Right renal pelvis (tissue), 4 donors: ENCODE data around the gene DRAP1. TPM values are rescaled to one million over a fixed set of nuclear protein-coding genes. Genes with fewer than 3 reads are reported as not detected.
"Not testable (repeated sequence)": the region's sequence is repeated elsewhere in the genome, so short reads cannot be mapped to it uniquely, and the experiment has no call there.

Experiments
- DNase-seq, 4 donors: peaks; one replicate each; pipeline ENCODE4 v3.0.0-alpha.2; 2013; ENCODE audit warnings: low read depth in 4 of 4, low spot score in 3 of 4, missing footprints in 1 of 4
- polyA plus RNA-seq, 4 donors: library from polyadenylated mRNA; unstranded; fragments of 120-200 nt; gene quantifications; one replicate each; pipeline ENCODE4 v1.2.1, GENCODE V29; 2013; ENCODE audit not compliant: insufficient read length in 4 of 4

Gene DRAP1
- polyA plus RNA-seq, 4 donors, result 70.0 to 113 (median 76.4) TPM

DNA sequence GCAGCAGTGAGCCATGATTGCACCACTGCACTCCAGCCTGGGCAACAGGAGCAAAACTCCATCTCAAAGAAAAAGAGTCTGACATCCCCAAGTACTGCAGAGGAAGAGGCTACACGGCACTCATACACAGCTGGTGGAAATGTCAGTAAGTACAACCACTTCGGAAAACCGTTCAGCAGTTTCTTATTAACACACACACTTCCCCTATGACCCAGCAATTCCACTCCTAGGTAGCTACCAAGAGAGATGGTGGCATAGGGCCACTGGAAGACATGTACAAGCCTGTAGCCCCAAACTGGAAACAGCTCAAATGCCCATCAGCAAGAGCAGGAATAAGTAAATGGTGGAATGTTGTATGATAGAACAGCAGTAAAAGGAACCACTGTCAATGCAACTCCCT, 3.3 kb downstream of the DRAP1 start:
- DNase-seq, result no peak

DNA sequence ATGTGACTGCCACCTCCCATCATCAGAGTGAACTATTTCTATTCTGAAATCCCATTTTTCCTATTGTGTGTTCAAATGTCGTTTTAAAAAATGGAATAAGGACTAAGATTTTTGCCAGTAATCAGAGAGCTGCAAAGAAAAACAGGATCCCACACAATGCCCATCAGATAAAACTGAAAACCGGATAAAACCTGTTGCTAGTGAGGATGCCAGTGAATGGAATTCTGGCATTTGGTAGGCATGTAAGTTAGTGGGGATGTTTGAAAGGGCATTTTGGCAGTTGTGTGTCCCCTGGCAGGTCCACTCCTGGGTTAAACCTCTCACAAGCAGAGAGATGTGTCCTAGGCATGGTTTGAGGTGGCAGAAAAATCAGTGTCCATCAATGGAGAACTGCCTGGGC, 6.2 kb downstream of the DRAP1 start:
- no peak for DNase-seq

DNA sequence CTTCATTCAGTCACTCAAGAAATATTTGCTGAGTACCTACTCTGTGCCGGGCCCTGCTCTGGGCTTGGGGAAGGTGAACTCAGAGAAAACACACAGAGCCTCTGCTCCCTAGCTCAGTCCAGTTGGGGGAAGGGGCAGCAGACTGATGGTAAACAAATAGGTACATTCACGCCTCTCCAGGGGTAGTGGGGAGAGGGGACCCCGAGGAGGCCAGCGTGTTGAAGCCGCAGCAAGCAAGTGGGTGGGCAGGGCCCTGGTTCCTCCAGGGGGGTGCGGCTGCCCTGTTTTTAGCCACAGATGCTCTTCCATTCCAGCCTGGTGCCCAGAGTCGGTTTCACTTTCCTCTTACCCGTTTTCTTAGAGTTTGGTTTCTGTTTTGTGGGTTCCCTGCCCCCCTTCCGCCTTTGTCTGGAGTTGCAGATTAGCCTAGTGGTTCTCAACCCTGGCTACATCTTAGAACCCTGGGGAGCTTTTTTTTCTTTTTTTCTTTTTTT, 8.7 kb downstream of the DRAP1 start:
- no peak for DNase-seq

DNA sequence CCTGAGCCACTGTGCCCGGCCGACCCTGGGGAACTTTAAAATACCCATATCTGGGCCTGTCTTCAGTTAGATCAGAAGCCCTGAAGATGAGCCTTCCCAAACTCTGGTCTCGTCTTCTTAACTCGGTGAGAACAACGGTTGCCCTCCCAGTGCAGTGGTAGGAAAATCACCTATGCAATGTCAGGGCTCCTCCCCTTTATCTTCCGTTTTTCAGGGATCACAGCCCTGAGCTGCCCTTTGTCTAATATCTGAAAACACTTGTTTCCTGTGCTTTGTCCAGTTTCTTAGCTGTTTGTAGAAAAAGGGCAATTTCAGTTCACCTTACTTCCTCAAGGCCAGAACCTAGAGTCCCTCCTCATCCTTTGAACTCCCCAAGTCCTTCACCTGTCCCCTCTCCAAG, 9.4 kb downstream of the DRAP1 start:
- no peak for DNase-seq

DNA sequence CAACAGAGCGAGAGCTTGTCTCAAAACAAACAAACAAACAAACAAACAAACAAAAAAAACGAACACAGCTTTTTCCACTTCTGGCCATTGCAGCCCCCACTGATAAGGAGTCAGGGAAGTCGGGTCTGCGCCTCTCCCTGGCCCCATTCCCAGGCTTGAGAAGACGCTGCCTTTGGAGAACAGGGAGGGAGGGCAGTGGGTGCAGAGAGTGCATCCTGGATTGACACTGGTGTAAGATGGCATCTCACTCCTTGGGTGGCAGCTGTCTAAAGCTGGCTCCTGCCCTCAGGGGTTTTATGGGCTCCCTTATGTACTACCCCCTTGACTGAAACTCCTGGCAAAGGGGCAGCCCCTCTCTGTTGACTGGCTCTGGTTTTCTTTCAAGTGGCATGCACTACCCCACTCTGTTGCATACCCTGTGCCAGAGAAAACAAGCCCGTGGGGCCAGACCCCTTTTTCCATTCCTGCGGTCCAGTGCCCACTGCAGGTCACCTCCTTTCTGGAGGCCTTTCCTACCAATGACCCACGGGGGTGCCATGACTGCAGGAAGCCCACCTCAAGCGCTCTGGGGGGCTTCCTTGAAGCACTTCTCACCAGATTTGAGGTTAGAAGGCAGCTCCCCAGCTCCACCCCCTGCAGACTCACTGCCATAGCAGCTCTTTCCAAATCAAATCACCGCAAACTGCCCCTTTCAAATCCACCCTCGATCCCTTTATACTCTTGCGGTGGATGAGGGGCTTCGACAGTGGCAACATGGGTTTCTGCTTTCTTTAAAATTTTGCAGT, 12.7 kb downstream of the DRAP1 start:
- no peak for DNase-seq

DNA sequence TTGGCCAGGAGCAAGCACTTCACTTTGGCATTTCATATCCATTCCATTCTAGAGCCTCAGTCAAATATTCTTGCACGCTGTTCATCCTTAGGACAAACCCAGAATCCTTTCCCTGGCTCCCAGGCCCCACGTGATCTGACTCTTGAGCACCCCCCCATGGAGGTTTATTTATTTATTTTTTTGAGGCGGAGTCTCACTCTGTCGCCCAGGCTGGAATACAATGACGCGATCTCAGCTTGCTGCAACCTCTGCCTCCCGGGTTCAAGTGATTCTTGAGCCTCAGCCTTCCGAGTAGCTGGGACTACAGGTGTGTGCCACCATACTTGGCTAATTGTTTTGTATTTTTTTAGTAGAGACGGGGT, 13.3 kb downstream of the DRAP1 start:
- DNase-seq, result no peak

DNA sequence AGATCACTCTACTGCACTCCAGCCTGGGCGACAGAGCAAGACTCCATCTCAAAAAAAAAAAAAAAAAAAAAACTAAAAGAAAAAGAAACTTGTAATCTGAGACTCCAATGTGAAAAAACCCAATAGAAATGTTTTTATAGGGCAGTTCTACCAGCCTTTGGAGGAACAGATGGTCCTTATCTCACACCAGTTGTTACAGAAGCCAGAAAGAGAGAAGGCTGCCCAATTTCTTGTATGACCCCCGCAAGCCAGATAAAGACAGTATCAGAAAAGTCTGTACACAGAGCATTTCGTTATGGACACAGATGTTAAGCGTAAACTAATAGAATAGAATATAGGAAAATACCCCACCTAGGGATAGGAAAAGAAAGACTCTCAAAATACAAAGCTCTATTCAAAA, 14.8 kb downstream of the DRAP1 start:
- DNase-seq, result no peak

DNA sequence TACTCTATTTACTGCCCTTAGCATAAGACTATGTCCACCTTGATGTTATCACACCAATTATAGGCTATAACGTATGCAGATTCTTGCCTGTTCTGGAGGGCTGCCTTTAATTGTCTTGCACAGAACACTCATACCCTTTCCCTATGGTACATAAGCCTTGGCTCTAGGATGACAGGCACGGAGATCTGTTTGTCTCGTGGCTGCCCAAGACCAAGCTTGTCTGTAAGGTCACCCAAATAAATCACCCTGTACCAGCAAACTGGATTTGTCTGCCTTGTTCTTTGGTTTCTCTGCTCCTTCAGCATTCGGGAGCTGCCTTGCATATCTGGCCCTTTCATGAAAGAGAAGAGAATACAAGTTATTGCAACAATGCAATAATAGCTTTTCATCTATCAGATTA, 18.5 kb downstream of the DRAP1 start:
- no peak for DNase-seq

DNA sequence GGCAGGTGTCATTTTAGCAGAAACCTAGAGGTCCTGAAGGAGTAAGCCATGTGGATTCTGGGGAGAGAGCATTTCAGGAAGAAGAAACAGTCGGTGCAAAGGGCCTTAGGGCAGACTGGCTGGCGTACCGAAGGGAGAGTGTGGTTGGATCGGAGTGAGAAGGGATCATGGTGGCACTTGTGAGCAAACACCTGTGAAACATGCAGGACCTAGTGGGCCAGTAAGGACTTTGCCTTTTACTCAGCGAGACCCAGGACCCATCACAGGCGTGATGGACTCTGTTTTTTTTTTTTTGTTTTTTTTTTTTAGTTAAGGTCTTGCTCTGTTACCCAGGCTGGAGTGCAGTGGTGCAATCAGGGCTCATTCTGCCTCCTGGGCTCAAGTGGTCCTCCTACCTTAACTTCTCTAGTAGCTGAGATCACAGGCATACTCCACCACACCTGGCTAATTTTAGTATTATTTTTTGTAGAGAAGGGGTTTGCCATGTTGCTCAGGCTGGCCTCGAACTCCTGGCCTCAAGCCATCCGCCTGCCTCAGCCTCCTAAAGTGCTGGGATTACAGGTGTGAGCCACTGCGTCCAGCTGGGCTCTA, 22.6 kb downstream of the DRAP1 start:
- DNase-seq, result no peak

DNA sequence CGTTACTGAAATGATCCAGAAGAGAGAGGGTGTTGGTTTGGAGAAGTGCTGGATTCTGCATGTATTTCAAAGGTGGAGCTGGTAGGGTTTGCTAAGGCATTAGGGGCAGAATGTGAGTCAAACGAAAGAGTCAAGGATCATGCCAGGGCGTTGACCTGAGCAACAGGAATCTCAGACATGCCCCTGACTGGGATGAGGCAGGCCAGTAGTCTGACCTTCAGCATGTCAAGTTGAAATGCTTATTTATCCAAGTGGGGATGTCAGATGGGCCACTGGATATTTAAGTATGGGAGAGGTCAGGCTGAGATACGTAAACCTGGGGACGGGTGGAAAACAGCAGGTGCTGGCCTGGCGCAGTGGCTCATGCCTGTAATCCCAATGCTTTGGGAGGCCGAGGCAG, 23.3 kb downstream of the DRAP1 start:
- DNase-seq, result no peak

DNA sequence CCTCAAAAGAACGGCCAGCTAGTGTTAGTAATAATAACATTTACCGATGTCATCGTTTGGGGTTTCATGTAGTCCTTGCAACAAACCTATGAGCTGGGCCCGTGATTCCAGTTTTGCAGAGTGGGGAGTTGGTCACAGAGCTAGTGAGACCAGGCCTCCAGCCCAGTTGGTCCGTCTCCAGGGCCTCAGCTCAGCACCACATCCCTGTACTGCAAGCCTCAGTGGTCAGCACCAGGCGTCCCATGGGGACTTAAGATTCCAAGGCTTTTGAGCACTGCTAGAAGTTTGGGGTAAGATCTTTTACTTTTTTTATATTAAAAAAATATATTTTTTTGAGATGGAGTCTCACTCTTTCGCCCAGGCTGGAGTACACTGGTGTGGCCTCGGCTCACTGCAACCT, 25.0 kb downstream of the DRAP1 start:
- no peak for DNase-seq

DNA sequence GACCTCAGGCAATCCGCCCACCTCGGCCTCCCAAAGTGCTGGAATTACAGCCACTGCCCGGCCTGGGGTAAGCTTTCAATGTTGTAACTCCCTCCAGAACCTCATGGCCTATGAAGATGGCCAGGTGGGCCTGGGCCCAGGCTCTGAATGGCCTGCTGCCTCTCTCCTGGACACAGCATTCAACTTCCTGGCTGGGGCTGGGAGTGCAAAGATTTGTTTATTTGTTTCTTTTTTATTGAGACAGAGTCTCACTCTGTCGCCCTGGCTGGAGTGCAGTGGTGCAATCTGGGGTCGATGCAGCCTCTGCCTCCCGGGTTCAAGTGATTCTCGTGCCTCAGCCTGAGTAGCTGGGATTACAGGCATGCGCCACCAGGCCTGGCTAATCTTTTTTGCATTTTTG, 25.5 kb downstream of the DRAP1 start:
- no peak for DNase-seq

DNA sequence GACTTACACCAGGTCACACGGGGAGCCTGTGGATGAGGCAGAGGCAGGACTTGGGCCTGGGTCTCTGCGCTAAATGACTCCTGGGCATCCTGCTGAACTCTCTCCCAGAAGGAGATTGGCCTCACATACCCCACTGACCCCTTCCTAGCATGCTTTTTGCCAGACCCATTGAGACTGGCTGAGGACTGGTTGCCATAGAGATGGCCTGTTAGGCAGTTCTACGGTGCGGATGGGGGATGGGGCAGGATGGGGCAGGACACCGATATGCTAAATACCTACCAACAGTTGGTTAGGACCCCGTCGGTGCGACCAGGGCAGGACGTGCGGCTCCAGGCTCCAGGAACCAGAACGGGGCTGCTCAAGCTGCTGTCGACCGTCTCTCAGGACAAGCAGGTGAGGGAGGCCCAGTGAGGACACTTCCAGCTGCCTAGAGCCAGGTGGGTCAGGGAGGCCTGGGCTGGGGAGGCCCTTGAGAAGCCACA, 26.2 kb downstream of the DRAP1 start, which contains the start of gene TSGA10IP:
Gene TSGA10IP, plus strand, starts transcription at position 51 of the 482 bp plus-strand sequence. Its CDS starts 196 bp downstream, at position 247.
- DNase-seq, result no peak

DNA sequence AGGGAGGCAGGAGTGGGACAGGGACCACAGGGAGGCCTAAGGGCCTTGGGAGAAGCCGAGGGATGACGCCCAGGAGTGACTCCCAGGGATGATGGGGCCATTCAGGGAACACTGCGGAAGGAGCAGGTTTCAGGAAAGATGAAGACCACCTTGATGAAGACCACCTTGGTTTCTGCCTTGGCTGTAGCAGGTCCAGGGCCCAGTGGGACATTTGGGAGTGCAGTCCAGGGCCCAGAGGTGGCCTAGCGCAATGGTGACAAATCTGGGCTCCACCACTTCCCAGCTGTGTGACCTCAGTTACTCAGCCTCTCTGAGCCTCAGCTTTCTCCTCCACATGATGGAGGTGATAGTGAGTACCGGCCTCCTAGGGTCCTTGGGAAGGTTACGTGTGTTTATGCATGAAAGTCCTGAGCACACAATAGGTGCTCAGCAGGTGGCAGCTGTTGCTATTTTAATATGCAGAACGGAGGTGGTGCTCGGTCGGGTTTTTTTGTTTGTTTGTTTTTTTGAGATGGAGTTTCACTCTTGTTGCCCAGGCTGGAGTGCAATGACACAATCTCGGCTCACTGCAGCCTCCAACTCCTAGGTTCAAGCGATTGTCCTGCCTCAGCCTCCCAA, 26.8 kb downstream of the DRAP1 start:
- DNase-seq, result no peak

DNA sequence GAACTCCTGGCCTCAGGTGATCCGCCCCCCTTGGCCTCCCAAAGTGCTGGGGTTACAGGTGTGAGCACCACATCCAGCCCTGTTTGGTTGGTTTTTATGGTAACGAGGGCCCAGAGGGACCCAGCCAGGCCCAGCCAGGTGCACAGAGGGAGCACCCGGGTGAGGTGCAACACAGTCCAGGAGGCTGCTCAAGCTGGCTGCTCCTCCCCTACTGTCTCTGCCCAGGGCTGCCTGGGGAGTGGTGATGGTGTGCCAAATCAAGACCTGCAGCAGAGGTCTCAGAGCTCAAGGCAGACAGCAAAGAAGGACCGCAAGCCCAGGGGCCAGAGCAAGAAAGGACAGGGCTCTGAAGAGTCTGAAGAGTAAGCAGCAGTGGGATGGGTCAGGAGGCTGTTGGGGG, 27.4 kb downstream of the DRAP1 start:
- DNase-seq, result no peak

DNA sequence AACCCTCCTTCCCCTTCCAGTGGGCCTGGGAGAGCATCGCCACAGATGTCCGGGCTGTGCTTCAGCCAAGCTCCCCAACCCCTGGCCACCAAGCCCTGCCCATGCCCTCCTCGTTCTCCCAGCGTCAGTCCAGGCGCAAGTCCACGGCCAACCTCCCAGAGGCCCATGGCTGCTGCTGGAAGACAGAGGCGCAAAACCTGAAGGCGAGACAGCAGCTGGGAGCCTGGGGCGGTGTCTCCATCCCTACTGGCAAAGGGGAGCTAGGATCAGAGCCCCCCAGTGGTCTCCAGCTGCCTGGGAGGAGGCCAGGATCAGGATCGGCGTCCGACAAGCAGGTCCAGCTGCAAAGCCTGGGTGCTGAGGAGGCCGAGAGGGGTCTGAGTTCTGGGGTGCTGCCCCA, 27.9 kb downstream of the DRAP1 start:
- no peak for DNase-seq

DNA sequence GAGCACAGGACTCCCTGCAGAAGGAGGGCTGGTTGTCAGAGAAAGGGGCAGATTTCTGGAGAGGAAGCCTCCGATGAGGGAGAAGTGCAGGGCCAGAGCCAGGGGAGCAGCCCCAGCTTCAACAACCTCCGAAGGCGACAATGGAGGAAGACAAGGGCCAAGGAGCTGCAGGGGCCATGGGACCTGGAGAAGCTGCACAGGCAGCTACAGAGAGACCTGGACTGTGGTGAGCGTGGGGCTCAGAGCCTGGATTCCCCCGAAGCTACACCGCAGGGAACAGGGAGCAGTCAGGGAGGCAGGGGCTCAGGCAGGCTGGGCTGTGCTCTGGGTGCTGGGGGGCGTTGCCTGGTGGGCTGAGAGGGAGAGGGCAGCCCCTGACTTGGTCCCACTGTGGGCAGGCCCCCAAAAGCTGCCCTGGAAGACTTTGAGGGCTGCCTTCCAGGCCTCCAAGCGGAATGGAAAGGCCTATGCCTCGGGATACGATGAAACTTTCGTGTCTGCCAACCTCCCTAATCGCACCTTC, 28.4 kb downstream of the DRAP1 start:
- DNase-seq, result no peak

DNA sequence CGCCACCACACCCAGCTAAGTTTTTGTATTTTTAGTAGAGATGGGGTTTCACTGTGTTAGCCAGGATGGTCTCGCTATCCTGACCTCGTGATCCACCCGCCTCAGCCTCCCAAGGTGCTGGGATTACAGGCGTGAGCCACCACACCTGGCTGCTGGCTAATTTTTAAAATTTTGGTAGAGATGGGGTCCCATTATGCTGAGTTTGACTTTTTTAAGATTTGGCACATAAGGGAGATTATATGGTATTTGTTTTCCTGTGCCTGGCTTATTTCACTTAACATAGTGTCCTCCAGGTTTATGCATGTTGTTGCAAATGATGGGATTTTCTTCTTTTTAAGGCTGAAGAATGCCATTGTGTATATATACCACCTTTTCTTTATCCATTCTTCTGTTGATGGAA, 31.5 kb downstream of the DRAP1 start:
- not testable (repeated sequence) for DNase-seq

DNA sequence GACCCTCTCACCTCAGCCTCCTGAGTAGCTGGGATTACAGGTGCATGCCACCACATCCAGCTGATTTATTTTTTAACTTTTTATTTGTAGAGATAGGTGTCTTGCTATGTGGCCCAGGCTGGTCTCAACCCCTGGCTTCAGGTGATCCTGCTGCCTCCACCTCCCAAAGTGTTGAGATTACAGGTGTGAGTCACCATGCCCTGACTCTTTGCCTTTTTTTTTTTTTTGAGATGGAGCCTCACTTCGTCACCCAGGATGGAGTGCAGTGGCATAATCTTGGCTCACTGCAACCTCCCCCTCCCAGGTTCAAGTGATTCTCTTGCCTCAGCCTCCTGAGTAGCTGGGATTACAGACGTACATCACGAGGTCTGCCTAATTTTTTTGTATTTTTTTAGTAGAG, 32.4 kb downstream of the DRAP1 start:
- not testable (repeated sequence) for DNase-seq

DNA sequence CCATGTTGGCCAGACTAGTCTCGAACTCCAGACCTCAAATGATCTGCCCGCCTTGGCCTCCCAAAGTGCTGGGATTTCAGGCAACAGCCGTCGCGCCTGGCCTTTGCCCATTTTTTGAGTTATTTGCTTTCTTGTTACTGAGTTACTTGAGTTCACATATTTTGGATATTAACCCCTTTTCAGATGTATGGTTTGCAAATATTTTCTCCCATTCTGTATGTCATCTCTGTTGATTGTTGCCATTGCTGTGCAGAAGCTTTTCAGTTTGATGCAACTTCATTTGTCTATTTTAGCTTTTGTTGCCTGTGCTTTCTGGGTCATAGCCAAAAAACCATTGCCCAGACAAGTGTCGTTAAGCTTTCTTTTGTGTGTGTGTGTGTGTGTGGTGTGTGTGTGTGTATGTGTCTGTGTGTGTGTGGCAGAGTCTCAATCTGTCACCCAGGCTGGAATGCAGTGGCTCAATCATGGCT, 32.9 kb downstream of the DRAP1 start:
- DNase-seq, result no peak

DNA sequence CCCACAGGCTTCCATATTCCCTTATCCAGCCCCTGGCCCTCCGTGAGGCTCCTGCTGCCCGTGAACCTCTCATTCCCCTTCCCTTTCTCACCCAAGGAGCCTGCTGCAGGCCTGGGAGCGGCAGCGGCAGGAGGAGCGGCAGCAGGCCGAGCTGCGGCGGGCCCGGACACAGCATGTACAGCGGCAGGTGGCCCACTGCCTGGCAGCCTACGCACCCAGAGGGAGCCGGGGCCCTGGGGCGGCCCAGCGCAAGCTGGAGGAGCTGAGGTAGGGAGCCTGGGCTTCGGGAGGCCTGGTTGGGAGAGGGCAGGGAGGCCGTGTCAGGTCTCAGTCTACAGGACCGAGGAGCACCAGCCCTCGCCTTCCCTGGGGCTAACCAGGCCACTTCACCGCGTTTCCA, 34.2 kb downstream of the DRAP1 start:
- no peak for DNase-seq
